A549 (cell line): Measurements from ENCODE around the gene PANX1.

Source experiments
- EHMT2 ChIP-seq: fragments of 200-600 bp; sonication (generic); IDR thresholded peaks from 2 replicates; pipeline ENCODE4 v1.6.1; 2016; ENCODE audit warnings: antibody characterized with exemption, low read depth, mild to moderate bottlenecking, moderate library complexity
- EP300 ChIP-seq, 2 experiments: fragments of >200 bp; sonication (Bioruptor Twin); formaldehyde crosslinking; IDR thresholded peaks; 2 replicates in 1 of 2; 3 replicates in 1 of 2; pipeline ENCODE4 v1.6.1; 2016 to 2017
- ESRRA ChIP-seq: fragments of 150-350 bp; IDR thresholded peaks from 2 replicates; pipeline ENCODE4 v1.6.1; 2014; ENCODE audit warnings: mild to moderate bottlenecking, low read length, borderline replicate concordance
- HDAC2 ChIP-seq: fragments of 200-600 bp; sonication (generic); IDR thresholded peaks from 2 replicates; pipeline ENCODE4 v1.6.1; 2016
- KDM1A ChIP-seq: fragments of 200-600 bp; sonication (generic); IDR thresholded peaks from 2 replicates; pipeline ENCODE4 v1.6.1; 2016; ENCODE audit warnings: low read depth, mild to moderate bottlenecking
- KDM5A ChIP-seq: fragments of 200-600 bp; sonication (generic); IDR thresholded peaks from 2 replicates; pipeline ENCODE4 v1.6.1; 2016; ENCODE audit warnings: antibody characterized with exemption, mild to moderate bottlenecking
- POLR2A ChIP-seq: IDR thresholded peaks from 2 replicates; pipeline ENCODE4 v1.6.1; 2012; ENCODE audit warnings: mild to moderate bottlenecking, low read length
- POLR2AphosphoS2 ChIP-seq: conservative IDR thresholded peaks from 2 replicates; pipeline ENCODE4 v1.6.1; 2012; ENCODE audit warnings: low read length, improper control_type of control experiment, inconsistent platforms
- RAD21 ChIP-seq, 2 experiments: fragments of >200 bp in 1 of 2; sonication (Bioruptor Twin) in 1 of 2; formaldehyde crosslinking in 1 of 2; IDR thresholded peaks in 1 of 2; conservative IDR thresholded peaks in 1 of 2; 2 replicates in 1 of 2; 3 replicates in 1 of 2; pipeline ENCODE4 v1.6.1; 2012 to 2018; ENCODE audit warnings: inconsistent platforms in 1 of 2
- TF ChIP-seq, protein P1 (sequence below): fragments of >200 bp; sonication (Bioruptor Twin); formaldehyde crosslinking; IDR thresholded peaks from 3 replicates; pipeline ENCODE4 v1.5.1; 2016
- TF ChIP-seq, protein P2 (sequence below): IDR thresholded peaks from 2 replicates; pipeline ENCODE4 v1.6.1; 2012
- TF ChIP-seq, protein P3 (sequence below): fragments of 250-450 bp; sonication (Bioruptor Pico); IDR thresholded peaks from 2 replicates; pipeline ENCODE4 v1.5.0; 2020; ENCODE audit warnings: low read depth, mild to moderate bottlenecking, moderate library complexity

DNA sequence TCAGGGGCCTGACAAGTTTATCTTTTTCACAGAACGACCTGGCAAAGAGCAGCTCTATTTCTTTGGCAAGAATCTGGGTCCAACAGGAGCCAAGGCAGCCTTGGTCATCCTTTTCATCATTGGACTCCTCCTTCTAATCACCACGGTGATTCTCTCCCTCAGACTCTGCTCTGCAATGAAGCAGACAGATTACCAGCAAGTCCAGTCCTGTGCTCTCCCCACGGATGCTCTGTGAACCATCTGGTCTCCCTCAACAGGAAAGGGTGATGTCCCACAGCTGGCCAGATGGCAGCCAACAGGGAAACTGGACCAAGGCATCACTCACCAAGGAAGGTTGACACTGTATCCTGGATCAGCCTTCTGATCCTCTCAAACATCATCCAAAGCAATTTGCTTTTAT is 17.0 kb upstream of the PANX1 start:
- TF ChIP-seq EP300 (IDR thresholded peaks at IDR 0.05) (no peak), RAD21 (conservative IDR thresholded peaks at IDR 0.05 in 1 of 2, IDR thresholded peaks at IDR 0.05 in 1 of 2) (no peak), POLR2A (no peak), EHMT2 (no peak), KDM5A (no peak), ESRRA (no peak), HDAC2 (no peak), POLR2AphosphoS2 (no peak), KDM1A (no peak)
- TF ChIP-seq, protein P1, sequence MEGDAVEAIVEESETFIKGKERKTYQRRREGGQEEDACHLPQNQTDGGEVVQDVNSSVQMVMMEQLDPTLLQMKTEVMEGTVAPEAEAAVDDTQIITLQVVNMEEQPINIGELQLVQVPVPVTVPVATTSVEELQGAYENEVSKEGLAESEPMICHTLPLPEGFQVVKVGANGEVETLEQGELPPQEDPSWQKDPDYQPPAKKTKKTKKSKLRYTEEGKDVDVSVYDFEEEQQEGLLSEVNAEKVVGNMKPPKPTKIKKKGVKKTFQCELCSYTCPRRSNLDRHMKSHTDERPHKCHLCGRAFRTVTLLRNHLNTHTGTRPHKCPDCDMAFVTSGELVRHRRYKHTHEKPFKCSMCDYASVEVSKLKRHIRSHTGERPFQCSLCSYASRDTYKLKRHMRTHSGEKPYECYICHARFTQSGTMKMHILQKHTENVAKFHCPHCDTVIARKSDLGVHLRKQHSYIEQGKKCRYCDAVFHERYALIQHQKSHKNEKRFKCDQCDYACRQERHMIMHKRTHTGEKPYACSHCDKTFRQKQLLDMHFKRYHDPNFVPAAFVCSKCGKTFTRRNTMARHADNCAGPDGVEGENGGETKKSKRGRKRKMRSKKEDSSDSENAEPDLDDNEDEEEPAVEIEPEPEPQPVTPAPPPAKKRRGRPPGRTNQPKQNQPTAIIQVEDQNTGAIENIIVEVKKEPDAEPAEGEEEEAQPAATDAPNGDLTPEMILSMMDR: no peak
- TF ChIP-seq, protein P2, sequence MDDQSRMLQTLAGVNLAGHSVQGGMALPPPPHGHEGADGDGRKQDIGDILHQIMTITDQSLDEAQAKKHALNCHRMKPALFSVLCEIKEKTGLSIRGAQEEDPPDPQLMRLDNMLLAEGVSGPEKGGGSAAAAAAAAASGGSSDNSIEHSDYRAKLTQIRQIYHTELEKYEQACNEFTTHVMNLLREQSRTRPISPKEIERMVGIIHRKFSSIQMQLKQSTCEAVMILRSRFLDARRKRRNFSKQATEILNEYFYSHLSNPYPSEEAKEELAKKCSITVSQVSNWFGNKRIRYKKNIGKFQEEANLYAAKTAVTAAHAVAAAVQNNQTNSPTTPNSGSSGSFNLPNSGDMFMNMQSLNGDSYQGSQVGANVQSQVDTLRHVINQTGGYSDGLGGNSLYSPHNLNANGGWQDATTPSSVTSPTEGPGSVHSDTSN: no peak
- TF ChIP-seq, protein P3, sequence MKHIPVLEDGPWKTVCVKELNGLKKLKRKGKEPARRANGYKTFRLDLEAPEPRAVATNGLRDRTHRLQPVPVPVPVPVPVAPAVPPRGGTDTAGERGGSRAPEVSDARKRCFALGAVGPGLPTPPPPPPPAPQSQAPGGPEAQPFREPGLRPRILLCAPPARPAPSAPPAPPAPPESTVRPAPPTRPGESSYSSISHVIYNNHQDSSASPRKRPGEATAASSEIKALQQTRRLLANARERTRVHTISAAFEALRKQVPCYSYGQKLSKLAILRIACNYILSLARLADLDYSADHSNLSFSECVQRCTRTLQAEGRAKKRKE (CRISPR knock-in tag): no peak
